Activated T-cell treated with anti-CD3 and anti-CD28 coated beads, Interleukin-2, amount 50 U/mL, for 72 hours (primary cell): ENCODE measurements around the gene GATA5. TPM values are rescaled to one million over a fixed set of nuclear protein-coding genes. Genes with fewer than 3 reads are reported as not detected.

Experiments
- ATAC-seq, 2 donors: fragments of 150-1000 bp; cut with Tn5 transposase; replicated peaks in 1 of 2; 2 replicates each; pipeline ENCODE4 v1.10.0; 2021; ENCODE audit warnings: moderate library complexity in 2 of 2, mild to moderate bottlenecking in 1 of 2
- DNase-seq, 2 donors: peaks; one replicate each; pipeline ENCODE4 v3.0.0; 2021 to 2022; ENCODE audit warnings: mixed read lengths in 1 of 2
- H3K27ac Mint-ChIP-seq: one replicate; pipeline ENCODE4 v1.8.0; 2022; ENCODE audit warnings: mild to moderate bottlenecking, moderate library complexity, mixed read lengths
- H3K27me3 Mint-ChIP-seq: one replicate; pipeline ENCODE4 v1.8.0; 2022; ENCODE audit warnings: low read depth, mixed read lengths
- H3K36me3 Mint-ChIP-seq, 2 donors: one replicate each; pipeline ENCODE4 v1.8.0; 2022; ENCODE audit warnings: mixed read lengths in 2 of 2, mild to moderate bottlenecking in 1 of 2; ENCODE audit not compliant: insufficient read depth in 2 of 2
- H3K4me1 Mint-ChIP-seq: one replicate; pipeline ENCODE4 v1.8.0; 2022; ENCODE audit warnings: low read depth, mixed read lengths
- H3K4me3 Mint-ChIP-seq, 2 donors: one replicate each; pipeline ENCODE4 v1.8.0; 2022; ENCODE audit warnings: mild to moderate bottlenecking in 2 of 2, mixed read lengths in 2 of 2, moderate library complexity in 2 of 2
- H3K9me3 Mint-ChIP-seq, 2 donors: one replicate each; pipeline ENCODE4 v1.8.0; 2022; ENCODE audit warnings: mixed read lengths in 2 of 2
- total RNA-seq, 2 donors: library from RNA; stranded (reverse); gene quantifications; one replicate each; pipeline ENCODE4 v1.2.3, GENCODE V29; 2022

Gene GATA5
- total RNA-seq, 2 donors from 2014 or later: not detected

GRCh38 chr20:62489186-62489931 lies 13.6 kb upstream of the GATA5 start:
- DNase-seq (no peak), ATAC-seq (no peak)
- no peaks in the 10 kb centered on the region for H3K9me3 Mint-ChIP-seq
- no peaks in the 10 kb centered on the region for H3K36me3 Mint-ChIP-seq
- no peak overlapping the region for H3K4me3 Mint-ChIP-seq
- no peak overlapping the region for H3K27ac Mint-ChIP-seq
- peaks cover 29% of the 10 kb centered on the region for H3K27me3 Mint-ChIP-seq
- no peaks in the 10 kb centered on the region for H3K4me1 Mint-ChIP-seq

- ATAC-seq (no peak), DNase-seq (no peak)
- Mint-ChIP-seq H3K27ac (no peak overlapping the region), H3K9me3 (no peaks in the 10 kb centered on the region), H3K4me3 (no peak overlapping the region), H3K4me1 (no peaks in the 10 kb centered on the region), H3K27me3 (peaks cover 35% of the 10 kb centered on the region), H3K36me3 (no peaks in the 10 kb centered on the region)
Measured at GRCh38 chr20:62488470-62488869, 12.7 kb upstream of the GATA5 start.

GRCh38 chr20:62487561-62488354 lies 12.0 kb upstream of the GATA5 start:
- peaks cover 4% of the 10 kb centered on the region for H3K4me1 Mint-ChIP-seq
- ATAC-seq (no peak), DNase-seq (no peak)
- no peaks in the 10 kb centered on the region for H3K36me3 Mint-ChIP-seq
- no peaks in the 10 kb centered on the region for H3K9me3 Mint-ChIP-seq
- no peak overlapping the region for H3K4me3 Mint-ChIP-seq
- H3K27ac Mint-ChIP-seq: no peak overlapping the region
- H3K27me3 Mint-ChIP-seq: peaks cover 42% of the 10 kb centered on the region

- Mint-ChIP-seq H3K9me3 (no peaks in the 10 kb centered on the region), H3K4me3 (no peak overlapping the region), H3K27ac (no peak overlapping the region), H3K4me1 (peaks cover 5% of the 10 kb centered on the region), H3K36me3 (no peaks in the 10 kb centered on the region), H3K27me3 (peaks cover 49% of the 10 kb centered on the region)
- ATAC-seq (no peak), DNase-seq (no peak)
Measured at GRCh38 chr20:62487118-62487517, 11.3 kb upstream of the GATA5 start.

- Mint-ChIP-seq H3K4me1 (peaks cover 5% of the 10 kb centered on the region), H3K4me3 (no peak overlapping the region), H3K9me3 (no peaks in the 10 kb centered on the region), H3K27me3 (peaks cover 49% of the 10 kb centered on the region), H3K36me3 (no peaks in the 10 kb centered on the region), H3K27ac (no peak overlapping the region)
- DNase-seq (no peak), ATAC-seq (no peak)
Measured at GRCh38 chr20:62486484-62486883, 10.7 kb upstream of the GATA5 start.

GRCh38 chr20:62485701-62486089 lies 9.9 kb upstream of the GATA5 start:
- Mint-ChIP-seq H3K4me1 (peaks cover 5% of the 10 kb centered on the region), H3K27me3 (peaks cover 49% of the 10 kb centered on the region), H3K9me3 (no peaks in the 10 kb centered on the region), H3K27ac (no peak overlapping the region), H3K36me3 (no peaks in the 10 kb centered on the region), H3K4me3 (no peak overlapping the region)
- DNase-seq (no peak), ATAC-seq (no peak)

GRCh38 chr20:62485062-62485700 lies 9.4 kb upstream of the GATA5 start:
- Mint-ChIP-seq H3K36me3 (no peaks in the 10 kb centered on the region), H3K9me3 (no peaks in the 10 kb centered on the region), H3K27ac (no peak overlapping the region), H3K4me3 (no peak overlapping the region), H3K4me1 (peaks cover 5% of the 10 kb centered on the region), H3K27me3 (peaks cover 49% of the 10 kb centered on the region)
- ATAC-seq (no peak), DNase-seq (no peak)

- H3K27ac Mint-ChIP-seq: no peak overlapping the region
- no peak for DNase-seq
- H3K4me1 Mint-ChIP-seq: peaks cover 5% of the 10 kb centered on the region
- no peaks in the 10 kb centered on the region for H3K9me3 Mint-ChIP-seq
- no peak for ATAC-seq
- peaks cover 52% of the 10 kb centered on the region for H3K27me3 Mint-ChIP-seq
- no peaks in the 10 kb centered on the region for H3K36me3 Mint-ChIP-seq
- H3K4me3 Mint-ChIP-seq: no peak overlapping the region
Measured at GRCh38 chr20:62484478-62484877, 8.7 kb upstream of the GATA5 start.

GRCh38 chr20:62483613-62484458 lies 8.0 kb upstream of the GATA5 start:
- no peaks in the 10 kb centered on the region for H3K9me3 Mint-ChIP-seq
- no peak for DNase-seq
- peaks cover 55% of the 10 kb centered on the region for H3K27me3 Mint-ChIP-seq
- H3K27ac Mint-ChIP-seq: no peak overlapping the region
- no peaks in the 10 kb centered on the region for H3K36me3 Mint-ChIP-seq
- no peak overlapping the region for H3K4me3 Mint-ChIP-seq
- ATAC-seq: no peak
- H3K4me1 Mint-ChIP-seq: peaks cover 5% of the 10 kb centered on the region

GRCh38 chr20:62482974-62483373 lies 7.2 kb upstream of the GATA5 start:
- Mint-ChIP-seq H3K36me3 (no peaks in the 10 kb centered on the region), H3K9me3 (no peaks in the 10 kb centered on the region), H3K27me3 (peaks cover 55% of the 10 kb centered on the region), H3K4me1 (peaks cover 5% of the 10 kb centered on the region), H3K4me3 (no peak overlapping the region), H3K27ac (no peak overlapping the region)
- ATAC-seq (no peak), DNase-seq (no peak)

GRCh38 chr20:62482146-62482809 lies 6.5 kb upstream of the GATA5 start:
- Mint-ChIP-seq H3K27ac (no peak overlapping the region), H3K36me3 (no peaks in the 10 kb centered on the region), H3K4me3 (no peak overlapping the region), H3K4me1 (peaks cover 5% of the 10 kb centered on the region), H3K9me3 (no peaks in the 10 kb centered on the region), H3K27me3 (peaks cover 61% of the 10 kb centered on the region)
- ATAC-seq: peak in 1 of 2 donors; percentile 15
- DNase-seq: no peak

GRCh38 chr20:62481425-62482145 lies 5.8 kb upstream of the GATA5 start:
- no peaks in the 10 kb centered on the region for H3K9me3 Mint-ChIP-seq
- peaks cover 61% of the 10 kb centered on the region for H3K27me3 Mint-ChIP-seq
- H3K36me3 Mint-ChIP-seq: no peaks in the 10 kb centered on the region
- DNase-seq: no peak
- H3K4me1 Mint-ChIP-seq: peaks cover 5% of the 10 kb centered on the region
- H3K27ac Mint-ChIP-seq: no peak overlapping the region
- no peak for ATAC-seq
- H3K4me3 Mint-ChIP-seq: no peak overlapping the region
